ENCODE results near the gene ZNF574. TPM values are rescaled to one million over a fixed set of nuclear protein-coding genes. Genes with fewer than 3 reads are reported as not detected.

The ZNF574 gene
- total and polyA plus RNA-seq, 11 donors, result 5.1 to 17.7 (median 8.7) TPM

DNA sequence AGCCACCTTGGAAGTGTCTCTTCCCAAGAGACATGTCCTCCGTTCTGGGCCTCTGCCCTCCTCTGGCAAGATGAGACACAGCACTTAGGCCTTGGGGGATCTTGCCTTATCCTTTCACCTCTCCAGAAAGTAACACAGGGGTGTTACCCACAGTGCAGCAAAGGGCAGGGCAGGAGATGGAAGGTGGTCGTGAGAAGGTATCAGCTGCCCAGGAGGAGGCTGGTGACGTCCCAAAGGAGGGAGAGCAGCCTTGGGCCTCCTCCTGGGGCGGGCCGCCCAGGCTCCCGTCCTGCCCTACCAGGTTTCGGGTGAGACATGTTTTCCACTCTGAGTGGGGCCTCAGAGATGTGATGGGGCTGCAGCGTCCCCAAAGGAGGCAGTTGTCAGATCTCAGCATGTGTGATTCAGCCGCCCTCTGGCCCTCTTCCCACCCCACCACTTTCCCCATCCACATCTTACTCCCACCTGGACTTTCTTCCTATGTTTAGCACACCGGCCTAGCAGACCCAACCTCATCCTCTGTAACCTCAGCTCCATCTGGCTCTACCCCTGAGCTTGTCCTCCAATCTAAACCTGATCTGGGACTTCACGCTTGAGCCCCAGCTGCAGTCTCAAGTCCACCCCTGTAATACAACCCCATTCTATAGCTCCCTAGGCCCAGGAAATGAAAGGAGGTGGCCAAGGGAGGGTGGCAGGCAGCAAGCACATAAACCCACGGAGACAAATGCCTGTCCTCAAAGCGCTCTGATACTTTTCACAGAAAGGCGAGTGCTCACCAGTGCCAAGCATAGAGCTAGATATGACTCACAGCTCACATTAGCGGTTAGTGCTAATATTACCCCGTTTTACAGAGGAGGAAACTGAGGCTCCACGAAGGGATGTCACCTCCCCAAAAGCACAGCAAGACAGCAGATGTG, 47.0 kb downstream of the ZNF574 start:
- 80 to 86% (median 82%) methylated on average over 17 of the region's 17 CpGs for WGBS, 4 donors
- H3K27me3 ChIP-seq, result peaks cover 0 to 25% (median 0%) of the 10 kb centered on the region in 9 donors
- TF ChIP-seq, protein P1, sequence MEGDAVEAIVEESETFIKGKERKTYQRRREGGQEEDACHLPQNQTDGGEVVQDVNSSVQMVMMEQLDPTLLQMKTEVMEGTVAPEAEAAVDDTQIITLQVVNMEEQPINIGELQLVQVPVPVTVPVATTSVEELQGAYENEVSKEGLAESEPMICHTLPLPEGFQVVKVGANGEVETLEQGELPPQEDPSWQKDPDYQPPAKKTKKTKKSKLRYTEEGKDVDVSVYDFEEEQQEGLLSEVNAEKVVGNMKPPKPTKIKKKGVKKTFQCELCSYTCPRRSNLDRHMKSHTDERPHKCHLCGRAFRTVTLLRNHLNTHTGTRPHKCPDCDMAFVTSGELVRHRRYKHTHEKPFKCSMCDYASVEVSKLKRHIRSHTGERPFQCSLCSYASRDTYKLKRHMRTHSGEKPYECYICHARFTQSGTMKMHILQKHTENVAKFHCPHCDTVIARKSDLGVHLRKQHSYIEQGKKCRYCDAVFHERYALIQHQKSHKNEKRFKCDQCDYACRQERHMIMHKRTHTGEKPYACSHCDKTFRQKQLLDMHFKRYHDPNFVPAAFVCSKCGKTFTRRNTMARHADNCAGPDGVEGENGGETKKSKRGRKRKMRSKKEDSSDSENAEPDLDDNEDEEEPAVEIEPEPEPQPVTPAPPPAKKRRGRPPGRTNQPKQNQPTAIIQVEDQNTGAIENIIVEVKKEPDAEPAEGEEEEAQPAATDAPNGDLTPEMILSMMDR (IDR thresholded peaks at IDR 0.05), result no peak
- TF ChIP-seq POLR2A (IDR thresholded peaks at IDR 0.05), result no peak
- ATAC-seq (no peak), DNase-seq (no peak)
- peaks cover 0 to 3% (median 0%) of the 10 kb centered on the region in 12 donors for H3K9me3 ChIP-seq
- intact Hi-C loops (cut with DNase I), result no loop called here
- H3K27ac ChIP-seq, result peak overlapping the region in 1 of 12 donors; percentile 67
- H3K4me3 ChIP-seq, result peak overlapping the region in 1 of 12 donors; percentile 17
- H3K4me1 ChIP-seq, result peaks cover 0 to 54% (median 0%) of the 10 kb centered on the region in 12 donors
- H3K36me3 ChIP-seq, result peaks cover 0 to 5% (median 0%) of the 10 kb centered on the region in 9 donors

DNA sequence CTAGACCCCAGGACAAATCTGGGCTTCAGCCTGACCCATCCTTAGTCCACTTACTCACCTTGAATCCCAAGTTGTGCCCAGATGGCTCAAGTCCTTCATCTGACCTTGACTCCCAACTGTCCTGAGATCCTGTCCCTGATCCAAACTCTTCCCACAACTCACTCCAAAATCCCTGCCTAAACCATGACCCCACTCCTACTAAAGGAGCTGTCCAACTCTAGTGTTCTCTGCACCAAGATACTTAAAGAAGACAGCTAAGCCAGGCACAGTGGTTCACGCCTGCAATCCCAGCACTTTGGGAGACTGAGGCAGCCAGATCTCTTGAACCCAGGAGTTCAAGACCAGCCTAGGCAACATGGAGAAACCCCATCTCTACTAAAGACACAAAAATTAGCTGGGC, 47.8 kb downstream of the ZNF574 start:
- Histone ChIP-seq H3K27me3 (peaks cover 0 to 25% (median 0%) of the 10 kb centered on the region in 9 donors), H3K4me3 (no peak overlapping the region), H3K27ac (peak overlapping the region in 1 of 12 donors; percentile 67), H3K4me1 (peaks cover 0 to 62% (median 0%) of the 10 kb centered on the region in 12 donors), H3K36me3 (no peaks in the 10 kb centered on the region), H3K9me3 (peaks cover 0 to 3% (median 0%) of the 10 kb centered on the region in 12 donors)
- 87 to 100% (median 97%) methylated on average over 1 of the region's 1 CpG for WGBS, 4 donors
- intact Hi-C loops (cut with DNase I), result no loop called here
- TF ChIP-seq, protein P1 (IDR thresholded peaks at IDR 0.05), result no peak
- no peak for TF ChIP-seq POLR2A (IDR thresholded peaks at IDR 0.05)
- DNase-seq (no peak), ATAC-seq (no peak)

DNA sequence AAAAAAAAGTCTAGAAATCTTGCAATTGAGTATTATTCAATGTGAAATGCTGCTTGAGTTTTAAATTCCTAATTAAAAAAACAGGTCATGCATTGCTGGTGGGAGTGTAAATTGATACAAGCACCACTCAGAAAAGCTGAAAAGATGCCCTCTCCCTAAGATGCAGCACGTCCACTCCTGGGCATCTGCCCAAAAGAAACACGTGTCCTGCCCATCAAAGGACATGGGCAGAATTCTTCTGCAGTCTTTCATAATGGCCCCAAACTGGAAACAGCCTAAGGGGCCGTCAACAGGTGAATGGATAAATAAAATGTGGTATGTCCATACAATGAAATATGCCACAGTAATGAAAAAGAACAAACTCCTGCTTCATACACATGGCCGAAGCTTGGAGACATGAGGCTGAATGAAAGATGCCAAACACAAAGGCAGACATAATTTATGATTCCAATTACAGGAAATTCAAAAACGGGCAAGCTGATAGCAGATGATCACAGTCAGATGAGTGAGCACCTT, 48.5 kb downstream of the ZNF574 start:
- peaks cover 0 to 69% (median 0%) of the 10 kb centered on the region in 12 donors for H3K4me1 ChIP-seq
- H3K9me3 ChIP-seq, result peaks cover 0 to 3% (median 0%) of the 10 kb centered on the region in 12 donors
- H3K27ac ChIP-seq, result no peak overlapping the region
- no peak for DNase-seq
- H3K27me3 ChIP-seq, result peaks cover 0 to 27% (median 0%) of the 10 kb centered on the region in 9 donors
- ATAC-seq, result no peak
- no peaks in the 10 kb centered on the region for H3K36me3 ChIP-seq
- no peak overlapping the region for H3K4me3 ChIP-seq
- TF ChIP-seq, protein P1 (IDR thresholded peaks at IDR 0.05), result no peak
- TF ChIP-seq POLR2A (IDR thresholded peaks at IDR 0.05), result no peak
- intact Hi-C loops (cut with DNase I), result no loop called here
- 75 to 84% (median 78%) methylated on average over 5 of the region's 5 CpGs for WGBS, 4 donors

DNA sequence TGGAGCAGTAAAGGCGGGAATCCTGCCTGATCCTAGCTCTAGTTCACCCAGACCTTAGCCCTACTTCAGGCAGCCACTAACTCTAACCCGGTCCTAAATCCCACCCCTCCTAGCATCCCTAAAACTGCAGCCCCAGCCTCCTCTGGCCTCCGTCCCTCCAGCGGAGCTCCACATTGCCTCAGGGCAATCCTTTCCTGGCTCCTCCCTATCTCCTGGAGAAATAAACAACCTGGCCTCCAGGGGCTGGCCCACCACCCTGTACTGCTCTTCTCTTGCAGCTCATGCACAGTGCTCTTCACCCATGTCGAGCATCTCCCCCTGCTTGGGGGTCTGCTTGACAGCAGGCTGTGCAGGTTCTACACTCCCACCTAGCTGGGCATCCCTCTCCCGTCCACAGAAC, 49.6 kb downstream of the ZNF574 start:
- Histone ChIP-seq H3K27ac (no peak overlapping the region), H3K4me3 (no peak overlapping the region), H3K36me3 (no peaks in the 10 kb centered on the region), H3K27me3 (peaks cover 0 to 31% (median 0%) of the 10 kb centered on the region in 9 donors), H3K4me1 (peaks cover 0 to 80% (median 0%) of the 10 kb centered on the region in 12 donors), H3K9me3 (peaks cover 0 to 3% (median 0%) of the 10 kb centered on the region in 12 donors)
- WGBS, 4 donors, result 36 to 55% (median 47%) methylated on average over 6 of the region's 6 CpGs
- DNase-seq (no peak), ATAC-seq (no peak)
- no peak for TF ChIP-seq POLR2A (IDR thresholded peaks at IDR 0.05)
- TF ChIP-seq, protein P1 (IDR thresholded peaks at IDR 0.05), result no peak
- intact Hi-C loops (cut with DNase I), result loop anchor here in 1 of 10 donors (5.0 kb wide), 1 partner anchor 187 kb away; the partner anchor contains the start of gene TMEM145
